Measurements from ENCODE around the gene MPZ.
"Not testable (repeated sequence)": the region's sequence is repeated elsewhere in the genome, so short reads cannot be mapped to it uniquely, and the experiment has no call there.

Gene MPZ

DNA sequence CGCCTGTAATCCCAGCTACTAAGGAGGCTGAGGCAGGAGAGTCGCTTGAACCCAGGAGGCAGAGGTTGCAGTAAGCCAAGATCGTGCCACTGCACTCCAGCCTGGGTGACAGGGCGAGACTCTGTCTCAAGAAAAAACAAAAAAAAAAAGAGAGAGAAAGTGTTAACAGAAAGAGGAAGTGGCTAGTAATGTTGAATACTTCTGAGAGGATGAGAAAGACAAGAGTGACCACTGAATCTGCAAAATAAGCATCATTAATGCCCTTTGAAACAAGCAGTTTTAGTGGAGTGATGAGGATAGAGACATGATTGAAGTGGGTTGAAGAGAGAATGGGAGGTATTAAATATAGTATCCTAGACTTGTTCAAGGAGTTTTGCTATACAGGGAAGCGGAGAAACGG is 11.7 kb downstream of the MPZ start:
- DNase-seq, result no peak

DNA sequence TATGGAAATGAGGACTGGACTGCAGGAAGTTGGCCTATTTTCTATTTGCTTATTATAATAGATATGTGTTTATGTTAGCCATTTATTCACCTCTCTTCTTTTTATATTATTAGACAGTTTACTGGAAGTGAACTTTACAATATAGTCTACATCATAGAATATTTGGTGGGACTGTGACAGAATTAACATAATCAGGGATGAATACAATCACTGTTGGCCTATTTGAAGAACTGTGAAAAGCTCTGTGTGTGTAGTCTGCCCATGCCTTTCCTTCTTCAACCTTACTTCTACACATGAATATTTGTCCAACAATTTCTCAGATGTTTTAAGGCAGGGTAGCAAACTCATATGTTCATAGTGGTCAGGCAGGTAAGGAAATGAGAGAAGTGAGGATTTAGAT is 12.4 kb downstream of the MPZ start:
- DNase-seq, result no peak

DNA sequence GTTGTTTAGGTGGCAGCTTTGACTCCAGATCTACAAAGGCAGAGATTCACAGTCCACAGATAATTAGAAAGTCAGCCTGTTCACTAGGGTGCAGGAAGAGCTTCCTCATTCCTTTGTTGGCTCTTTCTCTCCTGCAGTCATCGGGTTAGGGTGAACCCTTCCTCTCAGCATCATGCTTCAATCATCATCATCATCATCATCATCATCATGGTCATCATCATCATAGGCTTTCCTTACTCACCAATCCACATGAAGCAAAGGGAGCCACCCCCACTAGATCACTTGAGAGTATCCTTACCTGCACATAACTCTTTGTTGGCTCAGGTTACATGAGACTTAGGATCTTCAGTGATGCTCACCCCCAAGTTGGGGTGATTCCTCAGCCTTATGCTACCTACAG is 19.0 kb downstream of the MPZ start:
- no peak for DNase-seq

DNA sequence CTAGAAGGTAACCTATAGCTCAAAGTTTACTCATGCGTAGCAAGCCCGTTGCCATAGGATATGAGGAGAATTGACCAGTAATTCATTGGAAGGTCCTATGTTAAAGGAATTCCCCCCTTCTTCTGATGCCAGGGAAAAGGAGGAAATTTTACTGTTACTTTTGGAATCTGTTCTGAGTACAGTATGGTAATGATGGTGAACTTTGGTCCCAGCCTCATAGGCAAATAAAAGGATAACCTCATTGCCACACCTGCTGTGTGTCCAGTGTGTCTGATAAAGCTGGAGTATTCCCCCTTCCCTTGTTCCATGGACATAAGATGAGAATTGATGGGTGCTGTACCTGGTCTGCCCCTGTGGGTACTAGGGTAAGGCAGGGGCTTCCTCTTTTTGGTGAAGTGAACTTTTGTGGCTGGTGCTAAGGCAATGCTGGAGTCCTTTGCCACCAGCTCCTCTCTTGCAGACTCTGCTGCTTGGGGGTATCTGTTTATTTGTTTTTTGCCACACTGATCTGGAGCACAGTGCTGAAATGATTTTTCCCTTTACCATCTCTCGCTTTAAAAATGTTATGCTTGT is 22.2 kb downstream of the MPZ start:
- no peak for DNase-seq

DNA sequence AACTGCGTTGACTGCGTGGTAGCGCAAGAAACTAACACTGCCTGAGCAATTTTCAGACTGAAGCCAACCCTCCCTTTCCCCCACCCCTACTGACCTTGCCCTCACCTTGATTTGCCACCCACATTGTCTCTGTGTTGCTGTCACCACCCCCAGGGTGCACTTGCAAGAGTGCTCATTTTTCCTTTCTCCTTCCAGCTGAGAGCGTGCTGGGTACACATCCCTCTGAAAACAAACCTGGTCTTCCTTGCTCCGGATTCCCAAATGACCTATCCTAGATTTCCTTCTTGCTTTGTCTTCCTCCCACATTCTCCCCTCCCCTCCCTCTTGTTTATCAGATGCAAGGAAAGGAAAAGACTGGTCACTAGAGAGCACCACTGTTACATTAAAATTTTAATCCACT is 24.2 kb downstream of the MPZ start:
- no peak for DNase-seq

DNA sequence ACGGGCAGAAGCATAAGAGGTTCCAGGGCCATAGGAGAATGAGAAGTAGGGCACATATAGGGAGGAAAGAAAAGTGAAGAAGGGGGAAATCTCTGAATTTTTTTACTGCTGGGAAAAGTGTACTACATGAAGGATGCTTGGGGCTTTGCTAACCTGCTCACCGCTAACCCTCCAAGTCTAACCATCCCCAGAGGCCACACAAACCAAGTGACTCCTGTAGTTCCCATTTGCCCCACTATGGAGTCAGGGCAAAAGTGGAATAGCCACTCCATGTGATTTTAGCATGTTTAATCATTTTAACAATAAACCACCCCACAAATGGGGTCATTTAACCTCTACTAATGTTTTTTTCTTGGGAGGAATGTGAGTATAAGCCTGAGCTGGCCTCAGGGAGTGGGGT is 24.7 kb downstream of the MPZ start:
- DNase-seq, result no peak

DNA sequence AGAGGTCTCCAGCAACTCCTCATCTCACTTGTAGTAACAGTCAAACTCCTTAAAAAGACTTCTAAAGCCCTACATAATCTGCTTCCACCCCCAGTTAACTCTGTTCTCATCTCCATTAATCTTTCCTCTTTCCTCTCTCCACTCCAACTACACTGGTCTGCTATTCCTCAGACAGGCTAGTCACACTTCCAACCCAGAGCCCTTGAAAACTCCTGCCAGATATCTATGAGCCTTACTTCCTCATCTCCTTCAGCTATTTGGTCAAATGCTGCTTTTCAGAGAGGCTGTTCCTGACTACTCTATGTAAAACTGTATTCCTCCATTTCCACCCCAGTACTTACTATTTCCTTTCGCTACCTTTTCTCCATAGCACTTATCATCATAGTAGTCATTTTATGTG is 26.8 kb downstream of the MPZ start:
- DNase-seq, result no peak

DNA sequence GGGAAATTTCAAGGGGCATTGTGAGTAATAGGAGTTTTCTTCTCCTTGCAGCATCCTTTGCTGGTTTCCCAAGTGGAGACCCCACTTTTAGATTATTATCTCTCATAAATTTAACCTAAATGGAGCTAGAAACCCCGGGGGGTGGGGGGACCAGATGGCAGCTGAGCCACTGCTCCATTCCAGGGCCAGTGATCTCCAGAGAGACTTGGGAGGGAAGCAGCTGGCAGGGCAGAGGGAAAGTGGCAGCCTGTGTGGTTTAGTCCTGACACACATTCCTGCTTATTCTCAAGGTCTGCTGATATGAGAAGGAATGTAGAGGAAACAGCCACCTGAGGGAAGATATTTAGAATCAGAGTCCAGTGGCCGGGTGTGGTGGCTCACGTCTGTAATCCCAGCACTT is 34.9 kb downstream of the MPZ start:
- no peak for DNase-seq

DNA sequence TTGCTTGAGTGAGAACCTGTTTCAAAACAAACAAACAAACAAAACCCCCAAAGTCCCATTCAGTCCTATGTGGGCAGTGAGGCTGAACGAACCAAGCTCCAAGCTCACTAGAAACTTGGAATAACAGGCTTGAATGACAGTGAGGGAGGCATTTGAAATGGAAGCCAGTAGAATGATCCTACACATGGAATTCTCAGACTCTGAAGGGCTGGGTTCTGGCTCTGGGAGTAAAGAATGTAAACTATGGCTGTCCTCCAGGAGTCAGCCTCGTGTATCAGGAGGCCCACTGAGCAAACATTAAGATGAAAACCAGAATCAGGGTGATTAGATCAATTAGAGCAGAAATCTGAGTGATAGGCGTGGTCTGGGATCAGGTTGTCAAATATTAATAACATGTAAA is 36.4 kb downstream of the MPZ start:
- no peak for DNase-seq

DNA sequence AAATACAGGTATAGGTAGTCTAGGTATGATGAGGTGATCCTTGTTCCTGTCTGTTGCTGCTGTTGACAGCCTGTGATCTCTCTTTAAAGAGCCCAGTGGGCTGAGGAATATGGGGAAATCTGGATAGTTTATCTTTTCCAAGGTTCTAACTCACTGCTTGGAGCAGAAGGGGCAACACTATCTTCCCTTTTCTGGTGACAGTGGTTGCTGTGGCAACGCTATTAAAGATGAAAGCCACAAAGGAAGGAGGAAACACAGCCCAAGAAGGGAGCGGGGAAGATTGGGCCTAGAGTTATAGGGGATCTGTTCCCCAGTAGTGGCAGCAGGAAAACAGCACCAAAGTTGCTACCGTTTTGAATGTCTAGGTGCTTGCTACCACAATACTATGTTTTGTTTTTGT is 42.4 kb downstream of the MPZ start:
- no peak for DNase-seq

DNA sequence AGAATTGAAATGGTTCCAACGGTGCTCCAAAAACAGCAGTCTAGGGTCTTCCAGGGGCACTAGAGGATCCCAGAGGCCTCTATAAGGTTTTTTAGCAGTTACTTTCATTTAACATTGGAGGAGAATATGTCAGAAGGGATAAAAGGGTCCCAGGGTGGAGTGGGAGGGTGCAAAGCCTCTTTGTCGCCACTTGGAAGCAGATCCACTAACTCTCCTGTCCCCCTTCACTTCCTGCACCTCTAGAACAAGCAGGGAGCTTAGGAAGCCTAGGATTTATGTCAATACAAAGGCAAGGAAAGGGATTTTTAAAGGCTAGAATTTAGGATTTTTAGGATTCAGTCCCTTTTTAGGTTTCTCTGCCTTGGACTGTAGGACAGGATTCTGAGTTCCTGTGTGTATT is 42.9 kb downstream of the MPZ start:
- no peak for DNase-seq

DNA sequence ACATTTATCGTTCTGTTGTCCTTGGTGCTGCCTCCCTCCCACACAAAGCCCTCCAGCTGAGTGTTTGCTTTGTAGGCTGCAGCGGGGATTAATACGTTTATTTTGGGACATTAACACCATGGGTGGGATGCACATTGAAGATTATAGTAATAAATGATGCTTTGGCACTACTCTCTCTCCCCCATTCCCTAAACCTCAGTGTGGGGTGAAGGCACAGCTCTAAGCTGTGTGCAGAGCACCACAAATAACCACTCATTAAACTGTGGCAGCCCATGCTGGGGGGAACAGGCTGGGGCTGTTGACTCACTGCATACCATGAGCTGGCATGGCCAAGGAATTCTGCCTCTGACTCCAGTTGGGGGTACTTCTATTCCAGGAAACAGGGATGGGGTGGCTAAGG is 43.6 kb downstream of the MPZ start:
- DNase-seq, result no peak

DNA sequence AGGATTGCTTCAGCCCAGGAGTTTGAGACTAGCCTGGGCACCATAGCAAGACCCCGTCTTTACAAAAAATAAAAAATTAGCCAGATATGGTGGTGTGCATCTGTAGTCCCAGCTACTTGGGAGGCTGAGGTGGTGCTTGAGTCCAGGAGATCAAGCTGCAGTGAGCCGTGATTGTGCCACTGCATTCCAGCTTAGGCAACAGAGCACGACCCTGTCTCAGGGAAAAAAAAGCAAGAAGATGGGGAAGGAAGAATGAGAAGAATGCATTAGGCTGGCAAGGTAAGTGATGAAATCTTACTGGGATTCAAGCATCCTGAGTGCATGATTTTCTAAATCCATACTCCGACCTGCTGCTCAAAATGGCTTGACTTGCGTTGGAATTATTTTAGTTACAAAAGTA is 44.5 kb downstream of the MPZ start:
- no peak for DNase-seq

DNA sequence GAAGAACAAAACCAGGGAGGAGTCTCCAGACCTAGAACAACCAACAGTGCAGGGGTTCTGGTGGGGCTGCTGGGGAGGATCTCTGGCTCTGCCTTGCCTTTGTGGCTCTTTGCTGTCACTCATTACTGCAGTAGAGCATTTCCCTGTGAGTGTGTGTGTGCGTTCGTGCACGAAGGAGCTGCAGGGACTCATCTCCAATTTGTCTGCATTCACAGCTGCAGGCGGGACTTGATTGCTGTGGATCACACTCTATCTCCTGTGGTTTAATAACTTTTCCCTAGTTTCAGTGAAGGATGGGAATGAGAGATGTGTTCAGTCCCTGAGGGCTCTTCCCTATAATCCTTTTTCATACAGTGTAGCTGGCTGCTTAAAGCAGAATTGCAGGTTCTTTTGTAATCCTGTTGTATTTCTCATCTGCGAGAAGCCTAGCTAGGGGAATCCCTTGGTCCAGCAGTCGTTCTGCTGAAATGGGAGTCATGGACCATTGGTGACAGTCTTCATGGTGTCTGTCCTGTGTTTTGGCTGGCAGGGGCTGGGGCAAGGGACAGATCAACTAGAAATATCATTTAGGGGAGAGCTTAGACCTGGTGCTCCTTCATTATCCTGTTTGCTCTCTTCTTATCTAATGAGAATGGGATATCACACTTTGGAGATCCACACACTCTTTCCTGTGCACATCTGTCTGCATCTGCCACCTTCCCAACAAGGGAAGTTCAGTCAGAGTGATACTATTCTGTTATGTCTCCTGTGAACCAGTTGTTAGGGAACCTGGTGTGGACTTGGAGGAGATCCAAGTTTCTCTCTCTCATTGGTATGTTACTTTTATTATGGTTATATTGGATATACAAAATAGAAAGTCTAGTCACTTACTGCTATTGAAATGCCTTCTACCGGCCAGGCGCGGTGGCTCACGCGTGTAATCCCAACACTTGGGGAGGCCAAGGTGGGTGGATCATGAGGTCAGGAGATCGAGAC is 48.2 kb downstream of the MPZ start:
- DNase-seq, result no peak

DNA sequence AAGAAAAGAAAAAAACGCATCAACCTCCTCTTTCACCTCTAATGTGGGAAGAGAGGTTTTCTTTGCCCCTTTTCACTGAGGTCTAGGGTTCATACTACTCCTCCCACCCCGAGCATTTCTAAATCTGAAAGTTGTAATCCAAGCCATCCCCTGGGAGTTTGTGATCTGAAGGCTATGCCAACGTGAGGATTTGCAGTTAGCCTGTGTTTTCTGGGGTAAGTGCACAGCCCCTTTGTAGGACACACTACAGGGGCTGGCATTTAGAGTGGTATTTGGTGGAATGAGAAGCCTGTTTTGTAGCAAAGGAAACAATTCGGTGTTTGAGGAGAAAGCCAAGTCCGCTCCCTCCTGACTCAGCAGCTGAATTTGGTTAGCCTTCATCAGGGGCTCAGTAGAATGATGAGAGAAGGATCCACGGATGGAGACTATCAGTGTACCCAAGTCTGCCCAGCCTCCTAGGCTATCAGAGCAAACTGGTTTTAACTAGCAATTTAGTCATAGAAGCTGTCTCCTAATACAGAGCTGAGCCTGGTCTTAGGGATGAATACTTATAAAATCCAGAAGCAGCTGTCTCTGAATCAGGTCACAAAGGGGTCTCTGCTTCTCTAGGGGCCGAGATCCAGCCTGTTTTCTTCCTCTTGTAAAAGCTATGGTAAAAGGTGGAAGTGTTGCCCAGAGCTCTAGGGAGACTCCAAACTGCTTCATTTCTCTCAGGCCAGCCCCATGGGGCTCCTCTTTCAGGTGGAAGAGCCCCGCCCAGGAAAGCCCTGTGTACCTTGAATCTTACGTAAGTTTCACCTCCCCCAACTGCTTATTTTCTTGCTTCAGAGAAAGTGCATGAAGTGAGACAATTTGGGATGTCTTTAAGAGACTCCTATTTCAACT is 49.1 kb downstream of the MPZ start:
- DNase-seq, result no peak

DNA sequence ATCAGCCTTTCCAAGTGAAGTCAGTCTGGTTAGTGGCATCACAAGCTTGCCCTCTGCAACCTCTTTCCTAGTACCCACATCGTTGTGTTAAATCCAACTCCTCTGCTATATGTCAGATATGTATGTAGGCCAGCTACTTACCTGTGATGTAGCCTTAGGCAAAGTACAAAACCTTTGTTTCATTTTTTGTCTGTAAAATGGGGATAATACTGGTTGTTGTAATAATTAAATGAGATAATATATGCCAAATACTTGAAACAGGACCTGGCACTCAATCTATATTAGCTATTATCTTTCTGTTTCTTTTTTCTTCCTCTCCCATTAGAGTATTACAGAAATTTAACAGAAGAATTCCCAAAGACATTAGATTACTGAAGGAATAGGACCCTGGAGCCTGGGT is 50.0 kb downstream of the MPZ start:
- DNase-seq, result no peak

DNA sequence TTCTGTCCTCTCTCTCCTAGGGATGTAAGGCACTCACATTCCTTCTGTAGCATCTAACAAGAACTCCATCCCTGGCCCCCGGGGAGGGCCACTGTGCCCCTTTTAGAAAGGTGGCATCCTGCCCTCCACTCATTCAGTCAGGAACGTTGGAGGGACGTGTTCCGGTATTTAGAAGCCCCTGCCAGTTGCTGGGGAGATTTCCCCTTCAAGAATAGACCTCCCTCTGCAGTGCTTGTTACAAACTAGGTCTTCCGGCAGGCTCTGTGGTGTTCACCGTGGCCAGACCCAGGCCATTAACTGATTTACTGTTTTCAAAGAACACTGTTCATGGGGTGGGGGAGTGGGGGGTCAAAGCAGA is 50.4 kb downstream of the MPZ start:
- no peak for DNase-seq

DNA sequence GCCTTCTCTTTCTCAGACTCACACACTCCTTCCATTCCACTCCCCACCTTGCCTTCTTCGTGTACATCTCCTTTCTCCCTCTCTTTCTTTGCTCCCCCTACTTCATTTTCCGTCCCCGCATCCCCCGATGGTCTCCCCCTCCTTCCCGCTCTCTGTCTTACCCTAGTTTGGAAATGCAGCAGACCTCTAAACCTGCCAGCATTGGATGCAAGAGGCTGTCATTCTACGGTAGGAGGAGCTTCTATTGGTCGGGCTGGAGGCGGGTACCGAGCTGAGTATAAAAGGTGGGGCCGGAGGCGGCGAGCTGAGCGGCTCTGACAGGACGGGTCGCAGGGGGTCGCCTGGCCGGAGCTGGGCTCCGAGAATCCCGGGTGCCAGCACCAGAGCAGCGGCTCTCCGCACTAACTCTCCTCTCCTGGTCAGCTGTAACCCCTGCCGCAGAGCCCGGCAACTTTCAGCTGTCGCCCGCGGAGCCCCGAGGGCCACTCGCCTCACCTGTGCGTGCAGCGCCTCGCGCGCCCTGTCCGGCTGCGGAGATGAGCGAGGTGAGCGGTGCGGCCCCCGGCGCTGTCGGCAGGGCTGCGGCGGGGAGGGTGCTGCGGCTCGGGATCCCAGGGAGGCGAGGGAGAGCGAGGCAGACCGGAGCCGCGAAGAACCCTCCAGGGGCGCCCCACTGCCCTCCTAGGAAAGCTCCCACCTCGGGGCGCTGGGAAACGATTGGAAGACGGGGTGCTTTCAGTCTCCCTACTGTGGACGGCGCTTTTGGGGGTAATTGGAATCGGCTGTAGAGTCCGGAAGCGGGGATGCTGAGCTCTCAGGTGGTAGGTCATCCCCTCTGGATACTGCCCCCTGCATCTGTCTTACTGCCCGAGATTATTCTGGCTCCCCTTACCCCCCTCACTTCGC is 51.1 kb downstream of the MPZ start, which contains the start of gene PCP4L1:
Gene PCP4L1, plus strand, starts transcription at position 307 of the 906 bp plus-strand sequence. Its CDS starts 230 bp downstream, at position 537.
- DNase-seq, result peak in 2 of 4 experiments; percentile 4 to 12

DNA sequence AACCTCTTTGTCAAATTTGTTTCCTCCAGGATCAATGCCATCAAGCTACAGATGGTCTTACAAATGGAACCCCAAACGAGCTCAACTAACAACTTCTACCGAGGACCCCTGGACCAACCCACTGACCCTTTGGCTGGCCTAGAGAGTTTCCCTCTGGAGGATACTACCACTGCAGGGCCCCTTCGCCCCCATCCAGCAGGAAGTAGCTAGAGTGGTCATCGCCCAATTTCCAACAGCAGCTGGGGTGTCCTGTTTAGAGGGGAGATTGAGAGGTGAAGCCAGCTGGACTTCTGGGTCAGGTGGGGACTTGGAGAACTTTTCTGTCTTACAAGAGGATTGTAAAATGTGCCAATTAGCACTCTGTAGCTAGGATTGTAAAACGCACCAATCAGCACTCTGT is 52.7 kb downstream of the MPZ start:
- not testable (repeated sequence) for DNase-seq

DNA sequence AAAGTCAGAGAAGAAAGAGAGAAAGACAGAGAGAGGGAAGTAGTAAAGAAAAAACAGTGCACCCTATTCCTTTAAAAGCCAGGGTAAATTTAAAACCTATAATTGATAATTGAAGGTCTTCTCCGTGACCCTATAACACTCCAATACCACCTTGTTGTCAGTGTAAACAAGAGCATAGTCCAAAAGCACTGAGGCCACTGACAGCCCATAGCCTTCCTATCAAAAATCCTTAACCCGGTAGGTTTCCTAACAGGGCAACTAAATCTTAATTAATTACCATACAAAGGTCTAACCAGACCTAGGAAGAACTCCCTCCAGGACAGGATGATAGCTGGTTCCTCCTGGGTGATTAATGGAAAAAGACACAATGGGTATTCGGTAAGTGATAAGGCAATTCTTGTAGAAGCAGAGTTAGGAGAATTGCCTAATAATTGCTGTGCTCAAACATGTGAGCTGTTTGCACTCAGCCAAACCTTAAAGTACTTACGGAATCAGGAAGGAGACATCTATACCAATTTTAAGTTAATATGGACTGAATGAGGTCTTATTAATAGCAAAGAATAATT is 53.7 kb downstream of the MPZ start:
- DNase-seq, result not testable (repeated sequence)

DNA sequence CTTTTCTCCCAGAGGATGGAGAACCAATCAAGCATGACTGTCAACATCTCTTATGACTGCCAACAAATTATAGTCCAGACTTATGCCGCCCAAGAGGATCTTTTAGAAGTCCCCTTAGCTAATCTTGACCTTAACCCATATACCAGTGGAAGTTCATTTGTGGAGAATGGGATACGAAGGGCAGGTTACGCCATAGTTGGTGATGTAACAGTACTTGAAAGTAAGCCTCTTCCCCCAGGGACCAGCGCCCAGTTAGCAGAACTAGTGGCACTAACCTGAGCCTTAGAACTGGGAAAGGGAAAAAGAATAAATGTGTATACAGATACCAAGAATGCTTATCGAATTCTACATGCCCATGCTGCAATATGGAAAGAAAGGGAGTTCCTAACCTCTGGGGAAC is 54.5 kb downstream of the MPZ start:
- DNase-seq, result not testable (repeated sequence)

Measured in activated naive CD4-positive, alpha-beta T cell (primary cell).